HS-27A (cell line): Measurements from ENCODE around the gene SLC9A9.
"Not testable (repeated sequence)": the region's sequence is repeated elsewhere in the genome, so short reads cannot be mapped to it uniquely, and the experiment has no call there.

Experiments
- DNase-seq: peaks from one replicate; pipeline ENCODE4 v3.0.0-alpha.2; 2012; ENCODE audit warnings: low read depth, missing footprints

Gene SLC9A9

DNA sequence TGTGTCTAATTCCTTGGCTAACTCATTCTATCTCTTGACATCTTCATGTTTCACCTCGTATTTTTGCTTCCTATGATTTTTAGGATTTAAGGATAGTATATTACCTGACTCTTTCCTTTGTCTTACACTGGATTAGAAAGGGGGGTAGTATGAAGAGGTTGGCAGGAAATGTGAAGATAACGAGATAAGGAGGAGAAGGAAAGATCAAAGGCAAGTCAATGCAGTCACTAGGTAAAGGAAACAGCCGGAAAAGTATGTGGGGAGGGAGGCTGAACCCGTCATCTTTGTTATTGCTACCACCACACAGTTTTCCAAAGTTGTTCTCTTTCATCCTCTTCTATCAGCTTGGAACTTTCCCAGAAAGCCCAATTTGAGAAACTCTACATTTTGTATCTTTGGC is 90.6 kb downstream of the SLC9A9 start:
- DNase-seq, result no peak

DNA sequence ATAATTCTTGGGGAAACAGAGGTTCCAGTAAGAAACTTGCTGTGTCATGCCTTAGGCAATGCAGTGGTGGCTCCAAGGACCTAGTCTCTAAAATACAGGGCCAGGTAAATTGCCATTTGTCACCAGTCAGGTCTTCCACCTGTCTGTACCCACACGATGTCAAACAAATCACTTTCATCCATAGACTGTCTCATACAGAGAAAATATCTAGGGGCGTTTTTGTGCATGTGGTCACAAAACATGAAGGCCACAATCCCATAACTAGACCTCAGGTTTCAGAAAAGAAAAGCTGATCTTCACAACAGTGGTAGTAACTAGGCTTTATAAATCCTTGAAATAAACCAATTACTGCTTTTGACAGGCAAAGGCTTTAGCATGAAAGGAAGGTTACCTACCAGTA is 92.3 kb downstream of the SLC9A9 start:
- DNase-seq, result no peak

DNA sequence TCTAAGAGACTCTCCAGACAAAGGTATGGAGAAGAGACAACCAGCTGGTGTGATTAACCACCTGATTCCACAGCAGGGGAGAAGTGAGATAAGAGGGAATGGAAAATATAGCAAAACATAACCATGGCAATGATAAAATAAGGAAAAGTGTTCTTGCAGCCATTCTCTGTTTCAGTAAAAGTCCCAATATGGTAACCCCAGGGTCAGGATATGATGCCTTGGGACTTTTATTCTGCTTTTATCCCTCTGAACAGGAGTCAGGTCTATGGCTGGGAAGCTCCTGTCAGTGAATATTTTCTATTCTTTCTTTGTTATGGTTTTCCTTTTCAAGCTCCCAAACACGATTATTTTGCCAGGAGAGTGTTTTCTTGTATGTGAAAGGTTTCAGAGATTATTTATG is 94.2 kb downstream of the SLC9A9 start:
- no peak for DNase-seq

DNA sequence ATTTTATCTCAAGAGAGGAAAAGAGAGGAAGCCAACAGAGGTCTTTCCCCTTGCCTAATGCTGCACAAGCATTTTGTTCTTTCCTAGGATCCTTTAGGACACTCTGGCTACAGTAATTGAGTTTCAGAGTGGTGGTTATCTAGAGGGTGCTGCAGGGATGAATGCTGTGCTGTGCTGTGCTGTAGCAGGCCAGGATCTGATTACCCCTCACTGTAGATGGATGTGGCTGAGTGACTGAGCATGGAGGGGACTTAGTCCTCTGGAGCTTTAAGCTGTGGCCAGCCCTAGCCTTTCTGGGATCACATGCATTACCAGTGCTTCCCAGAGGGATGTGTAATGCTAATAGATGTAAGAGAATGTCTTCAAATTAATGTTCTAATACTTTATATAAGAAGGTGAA is 94.8 kb downstream of the SLC9A9 start:
- DNase-seq, result no peak

DNA sequence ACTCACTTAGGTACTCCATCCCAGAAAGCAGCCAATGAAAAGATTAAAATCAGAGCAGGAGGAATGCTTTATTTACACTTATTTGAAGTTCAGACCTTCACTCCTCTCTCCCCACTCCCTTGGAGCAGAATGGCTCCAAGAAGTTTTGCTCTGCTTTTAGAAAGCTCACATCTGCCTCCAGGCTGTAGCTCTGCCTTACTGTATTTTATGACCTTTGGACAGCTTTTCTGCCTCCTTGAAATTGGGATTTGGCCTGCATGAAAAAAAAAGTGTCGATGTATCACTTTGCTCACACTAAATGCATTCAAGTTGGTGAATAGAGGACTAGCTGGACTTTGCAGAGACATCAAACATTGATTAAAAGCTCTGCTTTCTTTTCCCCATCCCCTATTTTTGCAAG is 95.3 kb downstream of the SLC9A9 start:
- DNase-seq, result no peak

DNA sequence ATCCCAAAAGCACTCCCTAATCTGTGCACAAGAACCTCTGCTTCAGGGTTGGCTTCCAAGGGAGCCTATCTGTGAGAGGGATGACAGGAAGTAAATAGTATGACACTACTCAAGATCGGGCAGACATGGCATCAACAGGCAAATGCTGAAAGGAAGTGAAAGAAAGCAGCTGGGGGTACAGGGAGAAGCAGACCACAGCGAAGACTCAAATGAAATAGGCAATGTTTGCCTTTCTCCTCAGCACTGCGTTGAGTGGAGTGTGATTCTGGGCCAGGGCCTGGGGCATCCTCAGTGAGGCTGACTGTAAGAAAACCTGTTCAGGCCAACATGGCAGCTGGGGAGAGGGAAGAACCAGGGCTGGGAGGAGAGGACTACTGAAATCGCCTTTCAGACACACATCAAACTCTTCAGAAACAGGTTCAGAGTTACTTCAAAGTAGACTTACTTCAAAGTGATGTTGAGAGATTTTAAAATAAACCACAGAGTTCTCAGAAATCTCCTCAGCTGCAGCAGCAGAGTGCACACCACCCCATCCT is 96.6 kb downstream of the SLC9A9 start:
- no peak for DNase-seq

DNA sequence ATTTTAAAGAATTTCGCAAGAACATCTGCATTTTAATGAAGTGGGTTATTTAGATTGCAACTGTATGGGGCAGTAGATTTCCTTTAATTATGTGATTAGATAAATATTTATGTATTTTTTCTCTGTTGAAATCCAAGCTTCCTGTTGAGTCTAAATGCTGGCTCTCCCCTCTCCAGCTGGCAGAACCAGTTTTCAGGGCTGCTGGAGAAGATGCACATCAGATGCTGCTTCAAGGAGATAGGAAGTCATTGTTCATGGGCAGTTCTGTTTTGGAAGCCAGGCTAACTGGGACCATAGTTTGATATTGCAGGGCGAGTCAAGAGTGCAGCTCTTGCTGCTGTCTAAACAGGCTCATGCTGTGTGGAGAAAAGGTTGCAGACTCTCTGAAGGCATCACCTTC is 97.4 kb downstream of the SLC9A9 start:
- no peak for DNase-seq

DNA sequence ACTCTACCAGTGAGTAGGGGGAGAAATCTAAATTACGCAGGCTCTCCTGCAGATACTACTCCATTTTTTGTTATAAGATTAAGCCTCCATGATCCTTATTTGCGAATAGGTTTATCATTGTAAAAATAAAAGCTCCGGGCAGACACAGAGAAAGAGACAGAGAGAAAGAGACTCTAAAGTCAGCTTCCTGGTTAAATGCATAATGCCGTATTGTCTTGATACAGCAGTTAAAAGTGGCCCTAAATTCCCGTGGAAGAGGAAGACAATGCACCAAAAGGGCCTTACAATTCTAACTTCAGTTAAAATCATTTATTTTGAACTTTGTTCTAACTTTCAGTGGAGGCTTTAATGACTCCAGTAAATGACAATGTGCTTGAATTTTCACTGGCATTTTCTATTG is 98.3 kb downstream of the SLC9A9 start:
- no peak for DNase-seq

DNA sequence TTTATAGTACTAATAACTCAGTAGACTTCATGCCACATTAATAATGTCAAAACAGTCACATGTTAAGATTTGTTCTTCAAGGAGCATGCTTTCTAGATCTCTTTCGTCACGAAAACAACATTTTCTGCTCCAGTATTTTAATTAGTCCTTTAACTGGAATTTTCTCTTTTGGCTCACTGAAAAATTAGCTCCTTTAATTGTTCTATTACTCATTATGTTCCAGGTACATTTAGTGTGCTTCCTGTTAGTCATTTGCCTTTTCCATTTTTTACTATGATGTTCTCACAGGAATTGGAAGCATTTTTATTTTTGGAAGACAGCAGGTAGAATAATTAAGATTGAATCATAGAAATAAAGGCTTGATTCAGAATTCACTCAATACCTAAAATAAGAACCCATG is 111.2 kb downstream of the SLC9A9 start:
- no peak for DNase-seq

DNA sequence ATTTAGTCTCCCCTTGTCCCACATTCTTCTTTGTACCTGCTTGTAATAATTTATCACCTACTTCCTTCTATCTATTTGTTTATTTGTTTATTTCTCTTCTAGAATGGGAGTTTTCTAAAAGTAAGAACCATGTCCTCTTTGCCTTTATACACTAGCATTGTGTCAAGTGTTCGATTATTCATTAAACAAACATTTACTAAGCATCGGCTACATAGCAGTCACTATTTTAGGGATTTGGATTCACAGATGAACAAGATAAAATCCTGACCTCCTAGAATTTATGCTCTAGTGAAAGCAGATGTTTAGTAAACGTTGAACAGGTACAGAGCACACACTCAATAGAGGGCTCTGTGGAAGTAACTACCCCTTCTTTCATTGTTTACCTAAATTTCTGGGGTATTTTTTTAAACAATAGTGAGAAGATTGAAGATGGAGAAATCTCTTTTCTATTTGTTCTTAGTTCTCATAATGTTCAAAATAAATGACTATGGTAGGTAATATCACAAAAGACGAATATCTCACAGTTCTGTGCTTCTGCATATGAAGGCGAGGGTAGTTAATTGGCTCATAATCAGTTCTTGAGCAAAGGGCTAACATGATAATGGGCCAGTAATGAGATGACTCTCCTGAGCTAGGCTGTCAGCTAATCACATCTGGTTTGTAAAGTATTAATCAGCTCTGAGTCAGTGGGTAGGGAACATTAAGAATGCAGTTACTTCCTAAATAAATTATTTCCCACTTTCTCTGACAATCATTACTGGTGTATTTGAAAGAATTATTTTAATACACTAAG is 111.9 kb downstream of the SLC9A9 start:
- DNase-seq, result no peak

DNA sequence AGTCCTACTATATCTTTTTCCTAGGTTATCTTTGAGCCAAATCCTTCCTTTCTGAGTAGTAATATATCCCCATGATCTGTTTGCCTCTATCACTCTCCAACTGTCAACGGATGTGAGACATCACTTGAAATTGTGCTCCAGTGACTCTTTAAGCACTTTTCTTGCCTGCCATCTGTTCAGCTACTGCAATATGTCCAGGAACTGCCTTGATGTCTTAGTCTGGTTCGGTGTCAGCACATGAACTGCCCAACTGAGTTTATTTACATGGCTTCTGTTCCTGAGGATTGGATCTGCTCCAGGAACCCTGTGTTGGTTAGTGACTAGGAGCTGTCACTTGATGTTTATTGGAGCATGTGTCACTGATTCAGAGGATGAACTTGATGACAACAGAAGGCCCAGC is 116.5 kb downstream of the SLC9A9 start:
- no peak for DNase-seq

DNA sequence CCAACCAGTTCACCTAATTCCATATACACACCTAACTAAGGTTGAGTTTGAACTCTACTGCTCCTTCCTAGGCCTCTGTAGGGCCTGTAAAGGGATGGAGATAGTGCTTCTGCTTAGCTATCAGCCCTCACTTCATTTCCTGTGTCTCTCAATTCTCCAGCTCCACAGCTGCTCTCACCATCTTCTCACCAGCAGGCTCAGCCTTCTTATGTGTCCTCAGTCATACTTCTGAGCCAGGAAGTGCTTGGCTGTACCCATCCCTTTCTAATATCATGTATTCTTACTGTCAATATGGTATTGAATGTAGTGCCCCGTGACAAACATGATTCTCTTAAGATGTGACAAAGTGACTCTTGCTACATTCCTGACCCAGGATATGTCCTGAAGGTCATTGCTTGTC is 116.9 kb downstream of the SLC9A9 start:
- DNase-seq, result no peak

DNA sequence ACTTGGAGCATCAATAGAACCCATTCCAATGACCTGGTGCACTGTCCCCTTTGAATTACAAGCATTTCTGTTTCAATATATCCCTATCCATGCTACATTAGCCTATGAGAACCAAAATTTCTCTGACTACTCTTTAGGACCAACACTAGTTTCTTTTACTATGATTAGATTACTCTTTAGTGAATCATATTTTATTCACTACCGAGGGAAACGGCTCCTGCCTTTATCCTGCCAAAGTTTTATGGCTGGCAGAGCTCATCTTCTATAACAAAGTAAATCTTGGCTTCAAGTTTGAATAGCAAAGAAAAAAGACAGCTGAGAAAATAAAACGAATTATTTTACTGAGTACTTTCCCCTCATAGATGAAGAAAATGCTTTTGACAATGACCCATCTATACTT is 120.9 kb downstream of the SLC9A9 start:
- no peak for DNase-seq

DNA sequence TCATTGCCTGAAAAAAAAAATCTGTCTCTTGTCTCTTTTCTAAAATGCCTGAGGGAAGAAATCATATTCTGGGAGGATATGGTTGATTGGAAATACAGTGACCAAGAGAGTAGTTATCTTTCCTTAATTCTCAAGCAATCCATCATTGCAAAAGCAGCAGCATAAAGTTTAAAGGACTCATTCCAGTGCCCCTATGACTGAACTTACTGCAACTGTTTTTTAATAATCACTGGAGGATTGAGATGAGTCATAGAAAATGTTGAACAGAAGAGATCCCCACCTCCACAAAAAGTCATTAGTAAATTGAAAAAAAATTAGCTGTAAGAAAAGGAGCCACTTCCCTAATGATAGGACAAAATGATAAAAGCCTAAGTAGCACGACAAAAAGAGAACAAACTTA is 121.5 kb downstream of the SLC9A9 start:
- DNase-seq, result no peak

DNA sequence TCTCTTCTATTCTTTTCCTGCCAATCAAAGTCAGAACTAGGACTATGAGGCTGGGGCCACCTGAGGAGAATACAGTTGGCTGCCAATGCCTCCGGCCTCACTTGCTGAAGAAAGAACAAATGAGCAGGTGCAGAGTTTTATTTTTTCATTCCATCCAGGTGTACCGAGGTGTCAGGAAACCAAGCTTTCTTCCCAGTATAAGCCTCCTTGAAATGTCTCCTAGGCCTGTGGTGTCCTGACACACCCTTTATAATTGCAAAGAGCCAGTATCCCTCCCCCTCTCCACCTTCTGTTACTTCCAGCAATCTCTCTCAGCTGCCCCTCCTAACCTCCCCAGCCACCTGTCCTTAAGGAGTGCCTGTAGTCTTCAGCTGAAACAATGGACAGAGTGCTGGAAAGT is 127.9 kb downstream of the SLC9A9 start:
- DNase-seq, result no peak

DNA sequence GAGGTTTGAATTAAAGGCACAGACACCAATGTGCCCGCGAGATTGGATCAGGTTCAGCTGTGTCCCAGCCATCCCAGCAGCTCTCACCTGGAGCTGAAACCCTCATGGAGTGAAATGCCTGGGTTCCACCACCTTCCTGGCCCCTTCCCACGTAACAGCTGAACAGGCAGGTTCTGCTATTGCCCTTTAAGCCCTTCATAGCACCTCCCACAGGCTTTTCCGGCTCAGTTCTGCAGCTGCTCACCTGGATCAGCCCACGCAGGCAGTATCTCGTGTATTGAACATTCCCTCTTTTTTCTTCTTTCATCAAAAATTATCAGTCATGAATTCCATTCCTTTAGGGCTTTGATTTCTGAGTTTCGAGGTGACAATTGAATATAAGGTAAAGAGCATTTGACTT is 129.8 kb downstream of the SLC9A9 start:
- no peak for DNase-seq

DNA sequence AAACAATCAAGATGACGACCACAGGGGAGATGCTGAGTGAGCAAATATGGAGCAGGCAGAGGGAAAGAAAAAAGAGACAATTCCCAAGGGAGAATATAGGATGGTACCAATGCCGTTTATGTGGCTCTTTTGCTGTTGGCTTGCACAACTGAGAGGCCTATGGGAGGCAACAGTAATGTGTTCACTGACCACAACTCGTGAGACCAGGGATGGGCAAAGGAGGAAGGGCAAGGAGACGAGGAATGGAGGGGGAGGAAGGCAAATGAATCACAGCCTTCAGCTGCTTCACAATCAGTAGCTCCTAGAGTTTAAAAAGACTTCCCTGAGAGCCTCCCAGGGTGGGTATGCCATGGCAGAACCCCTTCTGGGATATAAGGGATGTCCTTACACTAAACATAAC is 131.5 kb downstream of the SLC9A9 start:
- no peak for DNase-seq

DNA sequence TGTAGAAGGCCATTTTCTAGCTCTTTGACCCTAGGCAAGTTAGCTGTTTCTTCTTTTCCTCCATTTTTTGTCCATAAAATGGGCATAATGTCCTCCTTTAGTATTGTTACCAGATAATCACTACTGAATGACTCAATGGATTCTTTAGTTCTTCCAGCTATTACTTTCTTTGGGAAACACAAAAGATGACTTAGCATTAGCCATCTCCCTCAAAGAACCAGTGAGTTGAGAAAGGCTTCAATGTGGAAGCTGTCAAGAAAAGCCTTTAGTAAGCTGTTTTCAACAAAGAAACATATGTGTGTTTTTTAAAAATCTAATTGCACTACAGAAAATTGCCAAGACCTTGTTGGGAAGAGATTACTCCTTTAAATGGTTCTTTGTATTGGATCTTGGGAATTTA is 135.7 kb downstream of the SLC9A9 start:
- DNase-seq, result no peak

DNA sequence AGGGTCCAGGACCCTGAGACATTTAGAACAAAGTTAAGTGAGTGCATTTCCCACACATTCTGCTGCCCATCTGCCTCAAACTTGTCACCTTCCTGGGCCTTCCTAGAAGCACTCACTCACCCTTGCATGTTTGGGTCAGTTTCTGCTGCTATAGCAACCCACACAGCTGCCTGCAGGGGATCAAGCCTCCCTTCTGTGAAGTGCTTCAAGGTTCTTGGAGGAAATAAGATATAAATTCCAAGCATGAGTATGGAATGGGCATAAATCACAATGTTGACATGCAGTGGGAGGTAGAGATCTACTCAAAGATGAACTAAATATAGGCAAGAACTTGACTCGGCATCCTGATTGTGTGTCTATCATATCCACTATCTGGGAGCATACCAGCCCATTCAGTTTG is 140.4 kb downstream of the SLC9A9 start:
- DNase-seq, result no peak

DNA sequence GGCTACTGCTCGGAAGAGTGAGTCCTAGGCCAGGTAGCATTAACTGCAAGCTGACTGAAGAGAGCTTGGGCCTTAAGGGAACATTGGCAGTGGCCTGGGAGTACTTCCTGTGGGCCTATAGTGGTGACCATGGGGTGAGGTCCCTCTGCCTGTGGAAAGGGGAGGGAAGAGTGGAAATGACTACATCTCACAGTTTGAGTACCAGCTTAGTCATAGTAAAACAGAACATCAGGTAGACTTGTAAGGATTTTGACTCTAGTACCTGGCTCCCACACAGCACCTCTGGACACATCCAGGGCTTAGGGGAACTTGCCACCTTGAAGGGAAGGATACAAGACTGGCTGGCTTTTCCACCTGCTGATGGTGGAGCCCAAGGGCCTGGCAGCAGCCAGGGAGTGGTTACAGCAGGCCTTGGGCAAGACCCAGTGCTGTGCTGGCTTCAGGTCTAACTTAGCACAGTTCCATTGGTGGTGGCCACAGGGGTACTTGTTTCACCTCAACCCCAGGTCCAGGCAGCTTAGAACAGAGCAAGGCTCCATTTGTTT is 147.8 kb downstream of the SLC9A9 start:
- DNase-seq, result no peak

DNA sequence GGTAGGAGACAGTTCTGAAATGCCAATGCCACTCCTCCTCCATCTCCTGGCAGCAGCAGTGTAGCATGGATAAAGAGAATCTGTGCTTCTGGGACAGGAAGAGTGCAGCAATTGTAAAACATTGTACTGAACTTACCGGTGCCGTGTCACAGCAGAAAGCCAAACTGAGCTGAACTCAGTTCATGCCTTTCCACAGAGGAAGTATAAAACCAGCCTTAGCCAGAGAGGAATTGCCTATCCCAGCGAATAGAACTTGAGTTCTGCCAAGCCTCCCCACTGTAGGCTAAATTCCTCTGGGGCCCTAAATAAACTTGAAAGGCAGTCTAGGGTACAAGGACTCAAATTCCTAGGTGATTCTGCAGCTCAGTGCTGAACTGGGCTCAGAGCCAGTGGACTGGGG is 148.8 kb downstream of the SLC9A9 start:
- no peak for DNase-seq

DNA sequence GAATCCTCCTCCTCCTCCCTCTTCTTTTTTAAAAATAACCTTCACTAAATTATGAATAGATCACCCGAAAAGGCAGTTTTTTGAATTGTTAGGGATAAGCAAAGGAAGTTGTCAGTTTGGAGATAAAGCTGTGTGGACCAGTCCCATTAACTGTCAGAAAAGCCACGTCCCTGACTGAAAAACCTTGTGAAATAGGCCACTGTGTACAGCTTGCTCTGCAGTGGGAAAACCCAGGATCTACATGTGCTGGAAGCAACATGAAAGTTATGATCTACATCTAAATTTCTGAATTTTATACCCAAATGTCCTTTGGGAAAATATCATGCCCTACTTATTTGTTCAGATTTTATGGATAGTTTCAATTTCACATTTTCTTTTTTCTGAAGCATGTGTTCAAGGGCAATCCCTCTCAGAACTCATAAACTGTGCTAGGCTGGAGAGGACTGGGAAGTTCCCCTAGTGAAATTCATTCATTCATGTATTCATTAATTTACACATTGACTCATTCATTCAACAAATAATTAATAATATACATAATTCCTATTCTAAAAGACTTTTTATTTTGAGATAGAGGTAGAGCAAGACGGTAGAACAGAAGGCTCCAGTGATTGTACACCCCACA is 149.5 kb downstream of the SLC9A9 start:
- DNase-seq, result no peak

DNA sequence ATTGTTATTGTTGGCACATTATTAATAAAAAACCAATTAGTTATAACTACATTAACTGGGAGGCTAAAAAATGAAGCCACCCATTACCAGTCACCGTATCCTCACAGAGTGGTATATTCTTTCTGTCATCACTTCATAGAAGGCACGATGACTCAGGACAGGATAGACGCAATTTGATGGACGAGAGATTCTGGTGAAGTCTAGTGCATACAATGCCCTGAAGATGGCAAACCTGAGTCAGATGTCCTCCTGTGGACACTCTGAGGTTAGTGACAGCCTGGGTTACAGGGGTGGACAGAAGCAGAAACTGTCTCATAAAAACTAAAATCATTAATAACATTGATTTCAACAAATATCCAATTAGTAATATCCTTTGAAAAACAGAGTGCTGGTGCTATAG is 150.3 kb downstream of the SLC9A9 start:
- no peak for DNase-seq

DNA sequence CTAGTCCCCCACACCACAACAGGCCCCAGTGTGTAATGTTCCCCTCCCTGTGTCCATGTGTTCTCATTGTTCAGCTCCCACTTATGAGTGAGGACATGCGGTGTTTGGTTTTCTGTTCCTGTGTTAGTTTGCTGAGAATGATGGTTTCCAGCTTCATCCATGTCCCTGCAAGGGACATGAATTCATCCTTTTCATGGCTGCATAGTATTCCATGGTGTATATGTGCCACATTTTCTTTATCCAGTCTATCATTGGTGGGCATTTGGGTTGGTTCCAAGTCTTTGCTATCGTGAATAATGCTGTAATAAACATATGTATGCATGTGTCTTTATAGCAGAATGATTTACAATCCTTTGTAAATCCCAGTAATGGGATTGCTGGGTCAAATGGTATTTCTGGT is 152.9 kb downstream of the SLC9A9 start:
- not testable (repeated sequence) for DNase-seq
